WTC11 (cell line): ENCODE measurements around the gene AGBL1. TPM values are rescaled to one million over a fixed set of nuclear protein-coding genes. Genes with fewer than 3 reads are reported as not detected.

Experiments
- ATAC-seq: fragments of 200-7000 bp; cut with Tn5 transposase; 2 replicates; pipeline ENCODE4 v1.10.0; 2021; ENCODE audit warnings: mild to moderate bottlenecking, moderate library complexity
- CTCF ChIA-PET: fragments of 300-600 bp; sonication (Branson Sonifier 250); formaldehyde crosslinking; loops from one replicate; lab custom pipeline; 2021; ENCODE audit warnings: antibody characterized with exemption; lab: Charles Lee
- POLR2A ChIA-PET: fragments of 350-600 bp; sonication (Branson Sonifier 250); formaldehyde crosslinking; loops from one replicate; lab custom pipeline; 2021; ENCODE audit warnings: antibody characterized with exemption; lab: Charles Lee
- DNase-seq: peaks from one replicate; pipeline ENCODE4 v3.0.0; 2021; ENCODE audit warnings: low spot score
- H3K27ac Mint-ChIP-seq: 2 replicates; pipeline ENCODE4 v1.8.0; 2021; ENCODE audit warnings: mixed read lengths
- H3K27me3 Mint-ChIP-seq: 2 replicates; pipeline ENCODE4 v1.8.0; 2021; ENCODE audit warnings: low read depth, mild to moderate bottlenecking, moderate library complexity, mixed read lengths
- H3K36me3 Mint-ChIP-seq: 2 replicates; pipeline ENCODE4 v1.8.0; 2021; ENCODE audit warnings: mixed read lengths
- H3K4me1 Mint-ChIP-seq: 2 replicates; pipeline ENCODE4 v1.8.0; 2022; ENCODE audit warnings: mixed read lengths
- H3K4me3 Mint-ChIP-seq: 2 replicates; pipeline ENCODE4 v1.8.0; 2021; ENCODE audit warnings: mild to moderate bottlenecking, moderate library complexity, mixed read lengths
- H3K9me3 Mint-ChIP-seq: 2 replicates; pipeline ENCODE4 v1.8.0; 2021; ENCODE audit warnings: mixed read lengths
- ATF3 ChIP-seq: sonication (generic); formaldehyde crosslinking; conservative IDR thresholded peaks from 2 replicates; pipeline ENCODE4 v1.8.1; 2022; ENCODE audit warnings: mild to moderate bottlenecking, missing genetic modification reagents
- CBFB ChIP-seq: sonication (generic); formaldehyde crosslinking; IDR thresholded peaks from 2 replicates; pipeline ENCODE4 v1.8.1; 2022; ENCODE audit warnings: mild to moderate bottlenecking, low read depth, missing genetic modification reagents
- CDX4 ChIP-seq: fragments of 250-450 bp; sonication (Bioruptor Pico); IDR thresholded peaks from 2 replicates; pipeline ENCODE4 v1.9.0; 2021; ENCODE audit warnings: moderate library complexity, mild to moderate bottlenecking, inconsistent platforms, borderline replicate concordance
- CREM ChIP-seq: sonication (generic); formaldehyde crosslinking; IDR thresholded peaks from 2 replicates; pipeline ENCODE4 v1.8.1; 2022; ENCODE audit warnings: mild to moderate bottlenecking, missing genetic modification reagents, moderate library complexity
- ELF4 ChIP-seq: sonication (generic); formaldehyde crosslinking; IDR thresholded peaks from 2 replicates; pipeline ENCODE4 v1.8.1; 2022; ENCODE audit warnings: low read depth, mild to moderate bottlenecking, moderate library complexity, missing genetic modification reagents
- GRHL2 ChIP-seq: fragments of 250-450 bp; sonication (Bioruptor Pico); IDR thresholded peaks from 2 replicates; pipeline ENCODE4 v1.8.0; 2022; ENCODE audit warnings: mild to moderate bottlenecking, moderate library complexity; ENCODE audit not compliant: insufficient replicate concordance, severe bottlenecking
- MYBL2 ChIP-seq: sonication (generic); formaldehyde crosslinking; IDR thresholded peaks from 2 replicates; pipeline ENCODE4 v1.8.1; 2023; ENCODE audit warnings: mild to moderate bottlenecking, moderate library complexity, missing genetic modification reagents
- OVOL2 ChIP-seq: fragments of 250-450 bp; sonication (Bioruptor Pico); IDR thresholded peaks from 2 replicates; pipeline ENCODE4 v1.9.0; 2021; ENCODE audit warnings: mild to moderate bottlenecking, borderline replicate concordance
- PRDM15 ChIP-seq: sonication (generic); formaldehyde crosslinking; IDR thresholded peaks from 2 replicates; pipeline ENCODE4 v1.8.0; 2022; ENCODE audit warnings: missing genetic modification reagents
- RELA ChIP-seq: sonication (generic); formaldehyde crosslinking; IDR thresholded peaks from 2 replicates; pipeline ENCODE4 v1.8.1; 2022; ENCODE audit warnings: missing genetic modification reagents, mild to moderate bottlenecking, borderline replicate concordance
- TEAD1 ChIP-seq: sonication (generic); formaldehyde crosslinking; IDR thresholded peaks from 2 replicates; pipeline ENCODE4 v1.8.0; 2022; ENCODE audit warnings: mild to moderate bottlenecking, missing genetic modification reagents
- ZNF671 ChIP-seq: fragments of 250-450 bp; sonication (Bioruptor Pico); IDR thresholded peaks from 2 replicates; pipeline ENCODE4 v1.8.0; 2021; ENCODE audit warnings: mild to moderate bottlenecking
- total RNA-seq: library from RNA; stranded (reverse); gene quantifications from 3 replicates; pipeline ENCODE4 v1.2.3, GENCODE V29; 2021
- TF ChIP-seq, protein P1 (sequence below): fragments of 250-450 bp; sonication (Bioruptor Pico); IDR thresholded peaks from 2 replicates; pipeline ENCODE4 v1.9.0; 2021; ENCODE audit warnings: mild to moderate bottlenecking
- TF ChIP-seq, protein P2 (sequence below): sonication (generic); formaldehyde crosslinking; IDR thresholded peaks from 2 replicates; pipeline ENCODE4 v1.8.1; 2023; ENCODE audit warnings: mild to moderate bottlenecking, missing genetic modification reagents, moderate library complexity
- TF ChIP-seq, protein P3 (sequence below): sonication (generic); formaldehyde crosslinking; IDR thresholded peaks from 2 replicates; pipeline ENCODE4 v1.8.0; 2023; ENCODE audit warnings: missing genetic modification reagents, mild to moderate bottlenecking, borderline replicate concordance
- TF ChIP-seq, protein P4 (sequence below): sonication (generic); formaldehyde crosslinking; IDR thresholded peaks from 2 replicates; pipeline ENCODE4 v1.8.1; 2022; ENCODE audit warnings: missing genetic modification reagents, borderline replicate concordance
- TF ChIP-seq, protein P5 (sequence below): sonication (generic); formaldehyde crosslinking; IDR thresholded peaks from 2 replicates; pipeline ENCODE4 v1.8.1; 2023; ENCODE audit warnings: mild to moderate bottlenecking, missing genetic modification reagents

AGBL1 gene
- total RNA-seq, 1 experiment from 2014 or later: not detected

DNA sequence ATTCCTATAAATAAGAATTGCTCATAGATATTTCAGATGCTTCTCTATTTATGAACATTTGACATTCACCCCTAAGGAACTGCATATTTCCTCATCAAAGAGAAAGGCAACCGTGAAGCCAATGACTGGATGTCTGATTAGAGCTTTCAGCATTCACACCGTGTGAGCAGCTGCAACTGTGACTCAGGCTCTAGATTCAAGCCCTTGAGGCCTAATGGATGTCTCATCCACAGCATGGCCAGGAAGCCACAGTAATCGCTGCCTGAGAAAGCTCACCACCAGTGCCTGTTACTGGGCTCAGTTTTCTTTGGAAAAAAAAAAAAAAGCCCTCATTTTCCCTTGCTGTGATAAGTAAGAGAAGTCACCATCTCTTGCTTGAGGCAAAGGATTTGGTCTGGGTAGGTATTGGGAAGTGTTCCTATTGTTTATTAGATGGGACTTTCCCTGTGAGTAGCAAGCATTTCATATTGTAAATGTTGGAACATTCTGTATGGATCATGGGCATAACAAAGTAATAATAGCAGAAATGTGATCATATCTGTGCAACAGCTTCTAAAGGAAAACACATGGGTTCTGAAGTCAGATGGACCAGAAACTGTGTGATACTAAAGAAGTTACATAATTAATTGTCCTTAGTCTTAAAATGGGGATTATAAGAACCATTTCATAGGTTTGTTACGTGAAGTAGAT lies 783.7 kb downstream of the AGBL1 start:
- Mint-ChIP-seq H3K27me3 (no peaks in the 10 kb centered on the region), H3K4me1 (no peaks in the 10 kb centered on the region), H3K4me3 (no peak overlapping the region), H3K36me3 (no peaks in the 10 kb centered on the region), H3K9me3 (no peaks in the 10 kb centered on the region), H3K27ac (no peak overlapping the region)
- TF ChIP-seq, protein P1, sequence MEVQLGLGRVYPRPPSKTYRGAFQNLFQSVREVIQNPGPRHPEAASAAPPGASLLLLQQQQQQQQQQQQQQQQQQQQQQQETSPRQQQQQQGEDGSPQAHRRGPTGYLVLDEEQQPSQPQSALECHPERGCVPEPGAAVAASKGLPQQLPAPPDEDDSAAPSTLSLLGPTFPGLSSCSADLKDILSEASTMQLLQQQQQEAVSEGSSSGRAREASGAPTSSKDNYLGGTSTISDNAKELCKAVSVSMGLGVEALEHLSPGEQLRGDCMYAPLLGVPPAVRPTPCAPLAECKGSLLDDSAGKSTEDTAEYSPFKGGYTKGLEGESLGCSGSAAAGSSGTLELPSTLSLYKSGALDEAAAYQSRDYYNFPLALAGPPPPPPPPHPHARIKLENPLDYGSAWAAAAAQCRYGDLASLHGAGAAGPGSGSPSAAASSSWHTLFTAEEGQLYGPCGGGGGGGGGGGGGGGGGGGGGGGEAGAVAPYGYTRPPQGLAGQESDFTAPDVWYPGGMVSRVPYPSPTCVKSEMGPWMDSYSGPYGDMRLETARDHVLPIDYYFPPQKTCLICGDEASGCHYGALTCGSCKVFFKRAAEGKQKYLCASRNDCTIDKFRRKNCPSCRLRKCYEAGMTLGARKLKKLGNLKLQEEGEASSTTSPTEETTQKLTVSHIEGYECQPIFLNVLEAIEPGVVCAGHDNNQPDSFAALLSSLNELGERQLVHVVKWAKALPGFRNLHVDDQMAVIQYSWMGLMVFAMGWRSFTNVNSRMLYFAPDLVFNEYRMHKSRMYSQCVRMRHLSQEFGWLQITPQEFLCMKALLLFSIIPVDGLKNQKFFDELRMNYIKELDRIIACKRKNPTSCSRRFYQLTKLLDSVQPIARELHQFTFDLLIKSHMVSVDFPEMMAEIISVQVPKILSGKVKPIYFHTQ (CRISPR knock-in tag): no peak
- TF ChIP-seq CDX4 (CRISPR knock-in tag): no peak
- no peak for TF ChIP-seq TEAD1 (CRISPR knock-in tag)
- no peak for TF ChIP-seq CREM (CRISPR knock-in tag)
- TF ChIP-seq, protein P2, sequence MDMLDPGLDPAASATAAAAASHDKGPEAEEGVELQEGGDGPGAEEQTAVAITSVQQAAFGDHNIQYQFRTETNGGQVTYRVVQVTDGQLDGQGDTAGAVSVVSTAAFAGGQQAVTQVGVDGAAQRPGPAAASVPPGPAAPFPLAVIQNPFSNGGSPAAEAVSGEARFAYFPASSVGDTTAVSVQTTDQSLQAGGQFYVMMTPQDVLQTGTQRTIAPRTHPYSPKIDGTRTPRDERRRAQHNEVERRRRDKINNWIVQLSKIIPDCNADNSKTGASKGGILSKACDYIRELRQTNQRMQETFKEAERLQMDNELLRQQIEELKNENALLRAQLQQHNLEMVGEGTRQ: no peak
- TF ChIP-seq, protein P3, sequence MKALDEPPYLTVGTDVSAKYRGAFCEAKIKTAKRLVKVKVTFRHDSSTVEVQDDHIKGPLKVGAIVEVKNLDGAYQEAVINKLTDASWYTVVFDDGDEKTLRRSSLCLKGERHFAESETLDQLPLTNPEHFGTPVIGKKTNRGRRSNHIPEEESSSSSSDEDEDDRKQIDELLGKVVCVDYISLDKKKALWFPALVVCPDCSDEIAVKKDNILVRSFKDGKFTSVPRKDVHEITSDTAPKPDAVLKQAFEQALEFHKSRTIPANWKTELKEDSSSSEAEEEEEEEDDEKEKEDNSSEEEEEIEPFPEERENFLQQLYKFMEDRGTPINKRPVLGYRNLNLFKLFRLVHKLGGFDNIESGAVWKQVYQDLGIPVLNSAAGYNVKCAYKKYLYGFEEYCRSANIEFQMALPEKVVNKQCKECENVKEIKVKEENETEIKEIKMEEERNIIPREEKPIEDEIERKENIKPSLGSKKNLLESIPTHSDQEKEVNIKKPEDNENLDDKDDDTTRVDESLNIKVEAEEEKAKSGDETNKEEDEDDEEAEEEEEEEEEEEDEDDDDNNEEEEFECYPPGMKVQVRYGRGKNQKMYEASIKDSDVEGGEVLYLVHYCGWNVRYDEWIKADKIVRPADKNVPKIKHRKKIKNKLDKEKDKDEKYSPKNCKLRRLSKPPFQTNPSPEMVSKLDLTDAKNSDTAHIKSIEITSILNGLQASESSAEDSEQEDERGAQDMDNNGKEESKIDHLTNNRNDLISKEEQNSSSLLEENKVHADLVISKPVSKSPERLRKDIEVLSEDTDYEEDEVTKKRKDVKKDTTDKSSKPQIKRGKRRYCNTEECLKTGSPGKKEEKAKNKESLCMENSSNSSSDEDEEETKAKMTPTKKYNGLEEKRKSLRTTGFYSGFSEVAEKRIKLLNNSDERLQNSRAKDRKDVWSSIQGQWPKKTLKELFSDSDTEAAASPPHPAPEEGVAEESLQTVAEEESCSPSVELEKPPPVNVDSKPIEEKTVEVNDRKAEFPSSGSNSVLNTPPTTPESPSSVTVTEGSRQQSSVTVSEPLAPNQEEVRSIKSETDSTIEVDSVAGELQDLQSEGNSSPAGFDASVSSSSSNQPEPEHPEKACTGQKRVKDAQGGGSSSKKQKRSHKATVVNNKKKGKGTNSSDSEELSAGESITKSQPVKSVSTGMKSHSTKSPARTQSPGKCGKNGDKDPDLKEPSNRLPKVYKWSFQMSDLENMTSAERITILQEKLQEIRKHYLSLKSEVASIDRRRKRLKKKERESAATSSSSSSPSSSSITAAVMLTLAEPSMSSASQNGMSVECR (CRISPR knock-in tag): no peak
- TF ChIP-seq GRHL2: no peak
- TF ChIP-seq CBFB (CRISPR knock-in tag): no peak
- no peak for TF ChIP-seq ATF3
- TF ChIP-seq, protein P4, sequence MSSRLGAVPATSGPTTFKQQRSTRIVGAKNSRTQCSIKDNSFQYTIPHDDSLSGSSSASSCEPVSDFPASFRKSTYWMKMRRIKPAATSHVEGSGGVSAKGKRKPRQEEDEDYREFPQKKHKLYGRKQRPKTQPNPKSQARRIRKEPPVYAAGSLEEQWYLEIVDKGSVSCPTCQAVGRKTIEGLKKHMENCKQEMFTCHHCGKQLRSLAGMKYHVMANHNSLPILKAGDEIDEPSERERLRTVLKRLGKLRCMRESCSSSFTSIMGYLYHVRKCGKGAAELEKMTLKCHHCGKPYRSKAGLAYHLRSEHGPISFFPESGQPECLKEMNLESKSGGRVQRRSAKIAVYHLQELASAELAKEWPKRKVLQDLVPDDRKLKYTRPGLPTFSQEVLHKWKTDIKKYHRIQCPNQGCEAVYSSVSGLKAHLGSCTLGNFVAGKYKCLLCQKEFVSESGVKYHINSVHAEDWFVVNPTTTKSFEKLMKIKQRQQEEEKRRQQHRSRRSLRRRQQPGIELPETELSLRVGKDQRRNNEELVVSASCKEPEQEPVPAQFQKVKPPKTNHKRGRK (CRISPR knock-in tag): no peak
- TF ChIP-seq ZNF671 (CRISPR knock-in tag): no peak
- TF ChIP-seq, protein P5, sequence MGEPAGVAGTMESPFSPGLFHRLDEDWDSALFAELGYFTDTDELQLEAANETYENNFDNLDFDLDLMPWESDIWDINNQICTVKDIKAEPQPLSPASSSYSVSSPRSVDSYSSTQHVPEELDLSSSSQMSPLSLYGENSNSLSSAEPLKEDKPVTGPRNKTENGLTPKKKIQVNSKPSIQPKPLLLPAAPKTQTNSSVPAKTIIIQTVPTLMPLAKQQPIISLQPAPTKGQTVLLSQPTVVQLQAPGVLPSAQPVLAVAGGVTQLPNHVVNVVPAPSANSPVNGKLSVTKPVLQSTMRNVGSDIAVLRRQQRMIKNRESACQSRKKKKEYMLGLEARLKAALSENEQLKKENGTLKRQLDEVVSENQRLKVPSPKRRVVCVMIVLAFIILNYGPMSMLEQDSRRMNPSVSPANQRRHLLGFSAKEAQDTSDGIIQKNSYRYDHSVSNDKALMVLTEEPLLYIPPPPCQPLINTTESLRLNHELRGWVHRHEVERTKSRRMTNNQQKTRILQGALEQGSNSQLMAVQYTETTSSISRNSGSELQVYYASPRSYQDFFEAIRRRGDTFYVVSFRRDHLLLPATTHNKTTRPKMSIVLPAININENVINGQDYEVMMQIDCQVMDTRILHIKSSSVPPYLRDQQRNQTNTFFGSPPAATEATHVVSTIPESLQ: no peak
- TF ChIP-seq OVOL2: no peak
- TF ChIP-seq PRDM15 (CRISPR knock-in tag): no peak
- no peak for TF ChIP-seq RELA
- TF ChIP-seq ELF4 (CRISPR knock-in tag): no peak
- TF ChIP-seq MYBL2 (CRISPR knock-in tag): no peak
- ATAC-seq (no peak), DNase-seq (no peak)
- ChIA-PET CTCF (no interaction called here), POLR2A (no interaction called here)
